Measurements from ENCODE around the gene SLC25A25.

SLC25A25 gene

GRCh38 chr9:128025736-128026135 is 42.3 kb upstream of the SLC25A25 start:
- no peaks in the 10 kb centered on the region for H3K36me3 ChIP-seq
- H3K9me3 ChIP-seq = no peaks in the 10 kb centered on the region
- H3K4me1 ChIP-seq (ENCODE audit: control insufficient read depth in 1 of 2, insufficient read depth in 1 of 2, low read depth in 1 of 2, low read length in 1 of 2) = peaks cover 31 to 33% of the 10 kb centered on the region in 2 experiments
- peaks cover 9% of the 10 kb centered on the region for H3K27me3 ChIP-seq
- H3K27ac ChIP-seq = no peak overlapping the region
- TF ChIP-seq CTCF (IDR thresholded peaks at IDR 0.05) = no peak
- H3K4me3 ChIP-seq (ENCODE audit: low read depth in 1 of 2, low read length in 1 of 2) = no peak overlapping the region

- H3K27me3 ChIP-seq = peaks cover 9% of the 10 kb centered on the region
- no peaks in the 10 kb centered on the region for H3K9me3 ChIP-seq
- H3K27ac ChIP-seq = peak overlapping the region; percentile 86
- no peak for TF ChIP-seq CTCF (IDR thresholded peaks at IDR 0.05)
- peaks cover 31 to 33% of the 10 kb centered on the region in 2 experiments for H3K4me1 ChIP-seq (ENCODE audit: control insufficient read depth in 1 of 2, insufficient read depth in 1 of 2, low read depth in 1 of 2, low read length in 1 of 2)
- no peaks in the 10 kb centered on the region for H3K36me3 ChIP-seq
- peak overlapping the region in 1 of 2 experiments; percentile 37 for H3K4me3 ChIP-seq (ENCODE audit: low read depth in 1 of 2, low read length in 1 of 2)
Observed at GRCh38 chr9:128026255-128026772, 41.7 kb upstream of the SLC25A25 start.

- Histone ChIP-seq H3K36me3 (no peaks in the 10 kb centered on the region), H3K27me3 (peaks cover 9% of the 10 kb centered on the region), H3K4me3 (ENCODE audit: low read depth in 1 of 2, low read length in 1 of 2) (peak overlapping the region; percentile 5 to 37), H3K4me1 (ENCODE audit: control insufficient read depth in 1 of 2, insufficient read depth in 1 of 2, low read depth in 1 of 2, low read length in 1 of 2) (peaks cover 30 to 33% of the 10 kb centered on the region in 2 experiments), H3K27ac (peak overlapping the region; percentile 86), H3K9me3 (no peaks in the 10 kb centered on the region)
- TF ChIP-seq CTCF (IDR thresholded peaks at IDR 0.05) = no peak
Observed at GRCh38 chr9:128026773-128027541, 41.1 kb upstream of the SLC25A25 start.

GRCh38 chr9:128027705-128028104 is 40.3 kb upstream of the SLC25A25 start:
- Histone ChIP-seq H3K9me3 (no peaks in the 10 kb centered on the region), H3K4me1 (ENCODE audit: control insufficient read depth in 1 of 2, insufficient read depth in 1 of 2, low read depth in 1 of 2, low read length in 1 of 2) (peaks cover 22 to 27% of the 10 kb centered on the region in 2 experiments), H3K4me3 (ENCODE audit: low read depth in 1 of 2, low read length in 1 of 2) (peak overlapping the region; percentile 5 to 37), H3K36me3 (no peaks in the 10 kb centered on the region), H3K27me3 (peaks cover 9% of the 10 kb centered on the region), H3K27ac (peak overlapping the region; percentile 86)
- TF ChIP-seq CTCF (IDR thresholded peaks at IDR 0.05) = no peak

- H3K27me3 ChIP-seq = peaks cover 7% of the 10 kb centered on the region
- no peaks in the 10 kb centered on the region for H3K4me1 ChIP-seq (ENCODE audit: control insufficient read depth in 1 of 2, insufficient read depth in 1 of 2, low read depth in 1 of 2, low read length in 1 of 2)
- no peaks in the 10 kb centered on the region for H3K9me3 ChIP-seq
- H3K36me3 ChIP-seq = no peaks in the 10 kb centered on the region
- TF ChIP-seq CTCF (IDR thresholded peaks at IDR 0.05) = no peak
- no peak overlapping the region for H3K27ac ChIP-seq
- no peak overlapping the region for H3K4me3 ChIP-seq (ENCODE audit: low read depth in 1 of 2, low read length in 1 of 2)
Observed at GRCh38 chr9:128033609-128034008, 34.4 kb upstream of the SLC25A25 start.

All from neutrophil (primary cell).